ENCODE results near the gene NTM.

NTM gene

DNA sequence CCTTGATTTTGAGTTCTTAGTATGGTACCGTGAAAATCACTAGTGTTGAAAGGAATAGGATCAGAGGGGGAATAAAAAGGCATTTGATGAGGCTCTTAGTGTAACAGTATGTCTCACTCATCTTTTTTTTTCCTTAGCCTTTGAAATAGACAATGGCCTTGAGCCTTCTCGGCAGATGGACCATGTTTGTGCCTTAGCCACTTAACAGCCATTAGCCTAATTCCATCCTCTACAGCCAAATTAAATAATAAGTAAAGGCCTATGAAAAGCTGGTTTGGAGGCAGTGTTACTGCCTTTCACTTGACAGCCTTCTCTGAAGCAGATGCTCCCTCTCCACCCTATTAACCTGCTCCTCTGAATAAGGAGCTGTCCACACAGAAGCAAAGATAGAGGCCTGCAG, 580.7 kb downstream of the NTM start:
- no peaks in the 10 kb centered on the region for H3K9me2 ChIP-seq (replicated peaks; ENCODE audit: control insufficient read depth, low read length)
- no peaks in the 10 kb centered on the region for H3K4me1 ChIP-seq (ENCODE audit: control insufficient read depth, low read length)
- no peak for TF ChIP-seq CTCF (IDR thresholded peaks at IDR 0.05; ENCODE audit: low read depth, low read length, poor library complexity, severe bottlenecking)
- TF ChIP-seq EZH2phosphoT487 (IDR thresholded peaks at IDR 0.05; ENCODE audit: borderline replicate concordance, low read length) = no peak
- no peaks in the 10 kb centered on the region for H3F3A ChIP-seq (ENCODE audit: control insufficient read depth, insufficient read depth)
- H3K79me2 ChIP-seq (ENCODE audit: control insufficient read depth, low read length) = no peaks in the 10 kb centered on the region
- H3K27me3 ChIP-seq (ENCODE audit: control insufficient read depth, low read length) = no peaks in the 10 kb centered on the region
- H3K36me3 ChIP-seq (ENCODE audit: control insufficient read depth, low read length) = no peaks in the 10 kb centered on the region
- H3K4me2 ChIP-seq (ENCODE audit: low read length) = no peak overlapping the region
- no peaks in the 10 kb centered on the region for H3K9me3 ChIP-seq (ENCODE audit: control insufficient read depth, insufficient read depth, low read length)
- no peak overlapping the region for H3K4me3 ChIP-seq (ENCODE audit: low read length)
- H3K27ac ChIP-seq (ENCODE audit: low read depth, low read length) = no peak overlapping the region
- H4K20me1 ChIP-seq (ENCODE audit: control insufficient read depth, insufficient read depth, low read depth, low read length) = no peaks in the 10 kb centered on the region

GRCh38 chr11:131954146-131954545, 583.7 kb downstream of the NTM start:
- TF ChIP-seq CTCF (IDR thresholded peaks at IDR 0.05; ENCODE audit: low read depth, low read length, poor library complexity, severe bottlenecking) (no peak), EZH2phosphoT487 (IDR thresholded peaks at IDR 0.05; ENCODE audit: borderline replicate concordance, low read length) (no peak)

GRCh38 chr11:131955904-131956303, 585.5 kb downstream of the NTM start:
- H3K36me3 ChIP-seq (ENCODE audit: control insufficient read depth, low read length) = no peaks in the 10 kb centered on the region
- no peaks in the 10 kb centered on the region for H3K4me1 ChIP-seq (ENCODE audit: control insufficient read depth, low read length)
- no peaks in the 10 kb centered on the region for H3K9me3 ChIP-seq (ENCODE audit: control insufficient read depth, insufficient read depth, low read length)
- no peaks in the 10 kb centered on the region for H3K79me2 ChIP-seq (ENCODE audit: control insufficient read depth, low read length)
- no peaks in the 10 kb centered on the region for H3K9me2 ChIP-seq (replicated peaks; ENCODE audit: control insufficient read depth, low read length)
- no peaks in the 10 kb centered on the region for H3F3A ChIP-seq (ENCODE audit: control insufficient read depth, insufficient read depth)
- H3K4me2 ChIP-seq (ENCODE audit: low read length) = no peak overlapping the region
- TF ChIP-seq CTCF (IDR thresholded peaks at IDR 0.05; ENCODE audit: low read depth, low read length, poor library complexity, severe bottlenecking) (no peak), EZH2phosphoT487 (IDR thresholded peaks at IDR 0.05; ENCODE audit: borderline replicate concordance, low read length) (no peak)
- no peaks in the 10 kb centered on the region for H4K20me1 ChIP-seq (ENCODE audit: control insufficient read depth, insufficient read depth, low read depth, low read length)
- no peaks in the 10 kb centered on the region for H3K27me3 ChIP-seq (ENCODE audit: control insufficient read depth, low read length)
- H3K4me3 ChIP-seq (ENCODE audit: low read length) = no peak overlapping the region
- H3K27ac ChIP-seq (ENCODE audit: low read depth, low read length) = no peak overlapping the region

More at GRCh38 chr11:131954146-131954545, 583.7 kb downstream of the NTM start:
- H3K27ac ChIP-seq (ENCODE audit: low read depth, low read length) = no peak overlapping the region
- no peaks in the 10 kb centered on the region for H3K9me2 ChIP-seq (replicated peaks; ENCODE audit: control insufficient read depth, low read length)
- H3K4me2 ChIP-seq (ENCODE audit: low read length) = no peak overlapping the region
- no peaks in the 10 kb centered on the region for H3F3A ChIP-seq (ENCODE audit: control insufficient read depth, insufficient read depth)
- H3K4me1 ChIP-seq (ENCODE audit: control insufficient read depth, low read length) = no peaks in the 10 kb centered on the region
- no peaks in the 10 kb centered on the region for H3K27me3 ChIP-seq (ENCODE audit: control insufficient read depth, low read length)
- H3K4me3 ChIP-seq (ENCODE audit: low read length) = no peak overlapping the region
- no peaks in the 10 kb centered on the region for H3K79me2 ChIP-seq (ENCODE audit: control insufficient read depth, low read length)
- no peaks in the 10 kb centered on the region for H4K20me1 ChIP-seq (ENCODE audit: control insufficient read depth, insufficient read depth, low read depth, low read length)
- H3K36me3 ChIP-seq (ENCODE audit: control insufficient read depth, low read length) = no peaks in the 10 kb centered on the region
- no peaks in the 10 kb centered on the region for H3K9me3 ChIP-seq (ENCODE audit: control insufficient read depth, insufficient read depth, low read length)

- H3K27me3 ChIP-seq (ENCODE audit: control insufficient read depth, low read length) = no peaks in the 10 kb centered on the region
- H3K9me3 ChIP-seq (ENCODE audit: control insufficient read depth, insufficient read depth, low read length) = no peaks in the 10 kb centered on the region
- TF ChIP-seq CTCF (IDR thresholded peaks at IDR 0.05; ENCODE audit: low read depth, low read length, poor library complexity, severe bottlenecking) (no peak), EZH2phosphoT487 (IDR thresholded peaks at IDR 0.05; ENCODE audit: borderline replicate concordance, low read length) (no peak)
These were observed 586.8 kb downstream of the NTM start for GRCh38 chr11:131957201-131957600.

More at GRCh38 chr11:131957201-131957600, 586.8 kb downstream of the NTM start:
- Histone ChIP-seq H3K36me3 (ENCODE audit: control insufficient read depth, low read length) (no peaks in the 10 kb centered on the region), H3K4me3 (ENCODE audit: low read length) (no peak overlapping the region), H3F3A (ENCODE audit: control insufficient read depth, insufficient read depth) (no peaks in the 10 kb centered on the region), H3K9me2 (replicated peaks; ENCODE audit: control insufficient read depth, low read length) (no peaks in the 10 kb centered on the region), H4K20me1 (ENCODE audit: control insufficient read depth, insufficient read depth, low read depth, low read length) (no peaks in the 10 kb centered on the region), H3K4me1 (ENCODE audit: control insufficient read depth, low read length) (no peaks in the 10 kb centered on the region), H3K4me2 (ENCODE audit: low read length) (no peak overlapping the region), H3K27ac (ENCODE audit: low read depth, low read length) (no peak overlapping the region), H3K79me2 (ENCODE audit: control insufficient read depth, low read length) (no peaks in the 10 kb centered on the region)
